Endothelial cell of umbilical vein (primary cell): ENCODE data around the gene CSNK1E. TPM values are rescaled to one million over a fixed set of nuclear protein-coding genes. Genes with fewer than 3 reads are reported as not detected.

Experiments used
- BruUV-seq: library from RNA; stranded (reverse); fragments of 400-500 nt; replicated peaks from 2 replicates; lab custom pipeline; 2021; lab: Mats Ljungman, UMichigan
- CTCF ChIA-PET: fragments of 300-600, 350-600 bp; sonication (Branson Sonifier 250); formaldehyde crosslinking; loops from one replicate; lab custom pipeline; 2021; ENCODE audit warnings: antibody characterized with exemption, inconsistent platforms; lab: Charles Lee
- POLR2A ChIA-PET: fragments of 300-600, 350-600 bp; sonication (Branson Sonifier 250); formaldehyde crosslinking; loops from one replicate; lab custom pipeline; 2021; ENCODE audit warnings: antibody characterized with exemption, inconsistent platforms; lab: Charles Lee
- DNase-seq: peaks from one replicate; pipeline ENCODE4 v3.0.0-alpha.2; 2011; ENCODE audit warnings: low read depth, low spot score
- FAIRE-seq: peaks from 2 replicates; lab custom pipeline; 2011; peaks lifted over from hg19 to GRCh38; lab: Jason Lieb, UNC
- H2AFZ ChIP-seq: 2 replicates; pipeline ENCODE4 v1.6.0; 2012; ENCODE audit warnings: low read depth, low read length, control low read depth, inconsistent platforms
- H3K27ac ChIP-seq: 2 replicates; pipeline ENCODE4 v1.5.1; 2011; ENCODE audit warnings: low read depth, mild to moderate bottlenecking, control low read depth, low read length, moderate library complexity; ENCODE audit not compliant: insufficient read depth
- H3K27me3 ChIP-seq, 2 experiments: 2 replicates each; pipeline versions ENCODE4 v1.6.0 to v1.6.1; 2011; ENCODE audit warnings: low read length in 2 of 2, mixed read lengths in 1 of 2; ENCODE audit not compliant: control insufficient read depth in 2 of 2, insufficient read depth in 2 of 2
- H3K36me3 ChIP-seq, 2 experiments: 2 replicates in 1 of 2; 3 replicates in 1 of 2; pipeline ENCODE4 v1.5.1; 2011; ENCODE audit warnings: low read length in 2 of 2, mild to moderate bottlenecking in 1 of 2, moderate library complexity in 1 of 2; ENCODE audit not compliant: control insufficient read depth in 2 of 2, insufficient read depth in 2 of 2; ENCODE audit errors: extremely low read depth in 1 of 2
- H3K4me1 ChIP-seq: 3 replicates; pipeline ENCODE4 v1.5.1; 2011; ENCODE audit warnings: mild to moderate bottlenecking, low read length; ENCODE audit not compliant: control insufficient read depth, insufficient read depth; ENCODE audit errors: extremely low read depth
- H3K4me2 ChIP-seq: 2 replicates; pipeline ENCODE4 v1.6.1; 2011; ENCODE audit warnings: low read length, control low read depth, mixed read lengths; ENCODE audit not compliant: insufficient read depth
- H3K4me3 ChIP-seq, 3 experiments: fragments of 200-600 bp in 1 of 3; sonication (generic), shearing (Covaris generic) in 1 of 3; replicated peaks in 1 of 3; 2 replicates each; pipeline ENCODE4 v1.5.1; 2011 to 2016; ENCODE audit warnings: control low read depth in 3 of 3, low read length in 3 of 3, mild to moderate bottlenecking in 2 of 3, inconsistent platforms in 1 of 3, low read depth in 1 of 3, moderate library complexity in 1 of 3; ENCODE audit not compliant: insufficient read depth in 1 of 3
- H3K79me2 ChIP-seq: 2 replicates; pipeline ENCODE4 v1.6.0; 2012; ENCODE audit warnings: low read length, inconsistent platforms; ENCODE audit not compliant: control insufficient read depth, insufficient read depth
- H3K9ac ChIP-seq: replicated peaks from 2 replicates; pipeline ENCODE3; 2011; ENCODE audit warnings: low read length, control low read depth; ENCODE audit not compliant: insufficient read depth; ENCODE audit errors: extremely low read depth
- H3K9me1 ChIP-seq: replicated peaks from 3 replicates; pipeline ENCODE4 v1.6.0; 2011; ENCODE audit warnings: mild to moderate bottlenecking, low read length; ENCODE audit not compliant: control insufficient read depth, insufficient read depth; ENCODE audit errors: extremely low read depth
- H3K9me3 ChIP-seq: replicated peaks from 2 replicates; pipeline ENCODE4 v1.5.1; 2012; ENCODE audit warnings: low read length, inconsistent platforms; ENCODE audit not compliant: control insufficient read depth, insufficient read depth
- H4K20me1 ChIP-seq: replicated peaks from 2 replicates; pipeline ENCODE3; 2011; ENCODE audit warnings: mild to moderate bottlenecking, low read length; ENCODE audit not compliant: control insufficient read depth, insufficient read depth; ENCODE audit errors: extremely low read depth
- CTCF ChIP-seq, 2 donors: IDR thresholded peaks; 1 replicate in 1 of 2; 2 replicates in 1 of 2; pipeline ENCODE4 v1.5.1; 2011; ENCODE audit warnings: low read length in 2 of 2, mild to moderate bottlenecking in 2 of 2, moderate library complexity in 2 of 2, control low read depth in 1 of 2, inconsistent platforms in 1 of 2, low read depth in 1 of 2; ENCODE audit not compliant: insufficient read depth in 1 of 2; ENCODE audit errors: extremely low read depth in 1 of 2
- EZH2 ChIP-seq: IDR thresholded peaks from 2 replicates; pipeline ENCODE4 v1.6.1; 2012; ENCODE audit warnings: borderline replicate concordance, low read depth, mild to moderate bottlenecking, moderate library complexity, low read length, inconsistent platforms; ENCODE audit not compliant: severe bottlenecking
- FOS ChIP-seq: IDR thresholded peaks from 2 replicates; pipeline ENCODE4 v1.6.1; 2011; ENCODE audit warnings: mild to moderate bottlenecking, low read length, moderate library complexity, borderline replicate concordance; ENCODE audit not compliant: insufficient read depth
- GATA2 ChIP-seq: IDR thresholded peaks from 2 replicates; pipeline ENCODE4 v1.7.0; 2011; ENCODE audit warnings: low read depth, mild to moderate bottlenecking, moderate library complexity, mixed read lengths, low read length; ENCODE audit not compliant: insufficient read length, insufficient read depth
- JUN ChIP-seq: IDR thresholded peaks from 2 replicates; pipeline ENCODE4 v1.6.1; 2011; ENCODE audit warnings: borderline replicate concordance, low read depth; ENCODE audit not compliant: insufficient read length, insufficient read depth
- MYC ChIP-seq: IDR thresholded peaks from one replicate; pipeline ENCODE4 v1.6.1; 2011; ENCODE audit warnings: mild to moderate bottlenecking, low read depth, low read length
- POLR2A ChIP-seq: IDR thresholded peaks from 2 replicates; pipeline ENCODE4 v1.6.1; 2012; ENCODE audit warnings: low read depth, mild to moderate bottlenecking, control low read depth, low read length
- POLR2AphosphoS5 ChIP-seq: IDR thresholded peaks from 2 replicates; pipeline ENCODE4 v1.6.1; 2012; ENCODE audit warnings: low read depth, mild to moderate bottlenecking, control low read depth, low read length, moderate library complexity; ENCODE audit not compliant: insufficient read depth
- dilution Hi-C: fragments of 300-500 bp; cut with MboI; formaldehyde crosslinking; loops from one replicate; pipeline ENCODE4 v1.15.0; 2019; ENCODE audit warnings: low sequenced_read_pairs; ENCODE audit not compliant: extremely low pct_ligation_motif_present
- intact Hi-C: fragments of 100-400 bp; cut with micrococcal nuclease; formaldehyde crosslinking; loops from one replicate; pipeline ENCODE4 v1.10.0; 2022
- polyA plus RNA-seq, 4 experiments: library from polyadenylated mRNA; depleted of rRNA in 3 of 4; stranded (reverse) in 3 of 4; unstranded in 1 of 4; fragments of >200 nt; gene quantifications; 2 replicates each; pipeline versions ENCODE4 v1.2.1 to v1.2.3, GENCODE V29; 2011 to 2012; ENCODE audit warnings: missing spikeins in 1 of 4
- total RNA-seq: library from RNA; stranded (reverse); gene quantifications from 2 replicates; pipeline ENCODE4 v1.2.3, GENCODE V29; 2021
- TF ChIP-seq, protein P1 (sequence below): IDR thresholded peaks from 2 replicates; pipeline ENCODE4 v1.6.1; 2011; ENCODE audit not compliant: insufficient read depth, insufficient read length

The CSNK1E gene
- total and polyA plus RNA-seq, 2 donors (not counting 3 experiments of a cell fraction or from before 2014, with no cell fraction given): 259 to 262 TPM

GRCh38 chr22:38350444-38351359 lies 33.5 kb upstream of the CSNK1E start:
- no peak overlapping the region for H3K4me3 ChIP-seq
- no peaks in the 10 kb centered on the region for H3K4me1 ChIP-seq
- dilution Hi-C loops: no loop called here
- no peak for TF ChIP-seq GATA2
- TF ChIP-seq JUN: no peak
- no peak for TF ChIP-seq POLR2AphosphoS5
- no peak for TF ChIP-seq EZH2
- TF ChIP-seq FOS: no peak
- no peak for TF ChIP-seq MYC
- TF ChIP-seq POLR2A: no peak
- TF ChIP-seq, protein P1, sequence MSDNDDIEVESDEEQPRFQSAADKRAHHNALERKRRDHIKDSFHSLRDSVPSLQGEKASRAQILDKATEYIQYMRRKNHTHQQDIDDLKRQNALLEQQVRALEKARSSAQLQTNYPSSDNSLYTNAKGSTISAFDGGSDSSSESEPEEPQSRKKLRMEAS: no peak
- no peak for TF ChIP-seq CTCF (IDR thresholded peaks at IDR 0.05; ENCODE audit: extremely low read depth in 1 of 2, insufficient read depth in 1 of 2, low read depth in 1 of 2, low read length in 2 of 2)
- BruUV-seq: no TSS peak
- FAIRE-seq (no peak), DNase-seq (no peak)
- H3K9me1 ChIP-seq: no peaks in the 10 kb centered on the region
- no peaks in the 10 kb centered on the region for H3K27me3 ChIP-seq
- no peak overlapping the region for H3K27ac ChIP-seq
- H3K9me3 ChIP-seq: no peaks in the 10 kb centered on the region
- H3K9ac ChIP-seq: no peak overlapping the region
- H3K36me3 ChIP-seq: no peaks in the 10 kb centered on the region
- ChIA-PET CTCF (interaction anchor here (0.7 kb wide), 1 partner anchor 298 kb away, joined by 3 read pairs; no protein-coding TSS in a partner anchor), POLR2A (no interaction called here)
- H2AFZ ChIP-seq: no peak overlapping the region
- no peaks in the 10 kb centered on the region for H4K20me1 ChIP-seq
- intact Hi-C loops: loop anchor here (1.0 to 10.0 kb wide), 2 partner anchors 54 to 116 kb away; no protein-coding TSS in a partner anchor
- H3K79me2 ChIP-seq: no peaks in the 10 kb centered on the region
- H3K4me2 ChIP-seq: no peak overlapping the region
